Esophagus squamous epithelium (tissue), 4 donors: ENCODE results near the gene SHF.

Source experiments
- CTCF ChIP-seq, 6 experiments: fragments of 450-650 bp in 4 of 6; fragments of 200-600 bp in 2 of 6; sonication (generic) in 2 of 6; IDR thresholded peaks; one replicate each; pipeline ENCODE4 v1.5.1; 2016 to 2019; ENCODE audit warnings: antibody characterized with exemption in 6 of 6, mild to moderate bottlenecking in 4 of 6, moderate library complexity in 4 of 6
- POLR2A ChIP-seq, 4 donors: fragments of 450-650 bp; IDR thresholded peaks; one replicate each; pipeline ENCODE4 v1.6.1; 2017; ENCODE audit warnings: antibody characterized with exemption in 4 of 4, mild to moderate bottlenecking in 4 of 4, moderate library complexity in 3 of 4

GRCh38 chr15:45224621-45225217 lies 37.0 kb upstream of the SHF start:
- TF ChIP-seq CTCF (IDR thresholded peaks at IDR 0.05): no peak
- TF ChIP-seq POLR2A (IDR thresholded peaks at IDR 0.05): no peak
